GM10266 (cell line): Measurements from ENCODE around the gene TYMP.

ENCODE experiments used
- DNase-seq: peaks from one replicate; pipeline ENCODE4 v3.0.0; 2012; ENCODE audit errors: extremely low spot score
- TF ChIP-seq, protein P1 (sequence below): IDR thresholded peaks from 2 replicates; pipeline ENCODE4 v1.5.1; 2012; ENCODE audit warnings: mild to moderate bottlenecking, low read depth; ENCODE audit not compliant: control insufficient read depth, insufficient read depth; ENCODE audit errors: missing control alignments

Gene TYMP

DNA sequence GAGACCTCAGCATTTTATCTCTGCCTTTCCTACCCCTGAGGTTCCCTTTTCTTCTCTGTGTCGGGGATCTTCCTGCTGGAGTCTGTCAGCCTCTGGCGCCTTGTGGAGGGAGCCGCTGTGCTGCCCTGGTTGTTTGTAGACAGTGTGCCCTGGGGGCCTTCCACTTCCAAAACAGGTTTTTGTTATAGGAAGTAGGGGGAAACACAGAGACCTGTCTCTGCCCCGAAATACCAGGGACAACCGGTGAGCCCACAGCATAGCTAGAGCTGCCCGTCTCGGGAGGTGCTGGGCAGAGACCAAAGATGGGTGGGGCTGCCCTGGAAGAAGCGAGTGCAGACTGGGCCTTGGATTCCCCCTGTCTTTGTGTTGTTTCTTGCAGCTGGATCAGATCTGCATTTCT lies 13.7 kb downstream of the TYMP start:
- TF ChIP-seq, protein P1, sequence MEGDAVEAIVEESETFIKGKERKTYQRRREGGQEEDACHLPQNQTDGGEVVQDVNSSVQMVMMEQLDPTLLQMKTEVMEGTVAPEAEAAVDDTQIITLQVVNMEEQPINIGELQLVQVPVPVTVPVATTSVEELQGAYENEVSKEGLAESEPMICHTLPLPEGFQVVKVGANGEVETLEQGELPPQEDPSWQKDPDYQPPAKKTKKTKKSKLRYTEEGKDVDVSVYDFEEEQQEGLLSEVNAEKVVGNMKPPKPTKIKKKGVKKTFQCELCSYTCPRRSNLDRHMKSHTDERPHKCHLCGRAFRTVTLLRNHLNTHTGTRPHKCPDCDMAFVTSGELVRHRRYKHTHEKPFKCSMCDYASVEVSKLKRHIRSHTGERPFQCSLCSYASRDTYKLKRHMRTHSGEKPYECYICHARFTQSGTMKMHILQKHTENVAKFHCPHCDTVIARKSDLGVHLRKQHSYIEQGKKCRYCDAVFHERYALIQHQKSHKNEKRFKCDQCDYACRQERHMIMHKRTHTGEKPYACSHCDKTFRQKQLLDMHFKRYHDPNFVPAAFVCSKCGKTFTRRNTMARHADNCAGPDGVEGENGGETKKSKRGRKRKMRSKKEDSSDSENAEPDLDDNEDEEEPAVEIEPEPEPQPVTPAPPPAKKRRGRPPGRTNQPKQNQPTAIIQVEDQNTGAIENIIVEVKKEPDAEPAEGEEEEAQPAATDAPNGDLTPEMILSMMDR = no peak
- DNase-seq = no peak

DNA sequence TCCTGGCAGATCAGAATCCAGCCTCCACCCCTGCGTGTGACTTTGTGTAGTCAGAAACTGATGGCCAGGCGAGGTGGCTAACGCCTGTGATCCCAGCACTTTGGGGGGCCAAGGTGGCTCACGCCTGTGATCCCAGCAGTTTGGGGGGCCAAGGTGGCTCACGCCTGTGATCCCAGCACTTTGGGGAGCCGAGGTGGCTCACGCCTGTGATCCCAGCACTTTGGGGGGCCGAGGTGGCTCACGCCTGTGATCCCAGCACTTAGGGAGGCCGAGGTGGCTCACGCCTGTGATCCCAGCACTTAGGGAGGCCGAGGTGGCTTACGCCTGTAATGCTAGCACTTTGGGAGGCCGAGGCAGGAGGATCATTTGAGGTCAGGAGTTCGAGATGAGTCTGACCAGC lies 16.6 kb downstream of the TYMP start:
- DNase-seq = no peak
- TF ChIP-seq, protein P1 = no peak

DNA sequence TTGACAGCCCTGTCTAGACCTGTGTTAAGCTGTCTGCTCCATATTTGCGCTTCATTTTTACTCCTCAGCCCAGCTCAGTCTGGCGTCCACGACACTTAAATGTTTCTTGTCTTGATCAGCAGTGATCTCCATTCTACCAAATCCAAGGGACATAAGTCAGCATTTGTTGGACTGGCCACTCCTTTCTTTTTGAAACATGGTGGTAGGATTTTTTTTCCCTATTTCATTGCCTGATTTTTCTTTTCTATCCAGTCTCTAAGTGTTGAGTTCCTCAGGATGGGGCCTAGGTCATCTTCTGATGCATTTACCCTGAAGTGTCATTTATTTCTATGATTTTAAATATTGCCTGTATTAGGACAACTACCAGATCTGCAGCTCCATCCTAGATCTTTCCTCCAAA lies 20.9 kb downstream of the TYMP start:
- TF ChIP-seq, protein P1 = no peak
- DNase-seq = no peak

DNA sequence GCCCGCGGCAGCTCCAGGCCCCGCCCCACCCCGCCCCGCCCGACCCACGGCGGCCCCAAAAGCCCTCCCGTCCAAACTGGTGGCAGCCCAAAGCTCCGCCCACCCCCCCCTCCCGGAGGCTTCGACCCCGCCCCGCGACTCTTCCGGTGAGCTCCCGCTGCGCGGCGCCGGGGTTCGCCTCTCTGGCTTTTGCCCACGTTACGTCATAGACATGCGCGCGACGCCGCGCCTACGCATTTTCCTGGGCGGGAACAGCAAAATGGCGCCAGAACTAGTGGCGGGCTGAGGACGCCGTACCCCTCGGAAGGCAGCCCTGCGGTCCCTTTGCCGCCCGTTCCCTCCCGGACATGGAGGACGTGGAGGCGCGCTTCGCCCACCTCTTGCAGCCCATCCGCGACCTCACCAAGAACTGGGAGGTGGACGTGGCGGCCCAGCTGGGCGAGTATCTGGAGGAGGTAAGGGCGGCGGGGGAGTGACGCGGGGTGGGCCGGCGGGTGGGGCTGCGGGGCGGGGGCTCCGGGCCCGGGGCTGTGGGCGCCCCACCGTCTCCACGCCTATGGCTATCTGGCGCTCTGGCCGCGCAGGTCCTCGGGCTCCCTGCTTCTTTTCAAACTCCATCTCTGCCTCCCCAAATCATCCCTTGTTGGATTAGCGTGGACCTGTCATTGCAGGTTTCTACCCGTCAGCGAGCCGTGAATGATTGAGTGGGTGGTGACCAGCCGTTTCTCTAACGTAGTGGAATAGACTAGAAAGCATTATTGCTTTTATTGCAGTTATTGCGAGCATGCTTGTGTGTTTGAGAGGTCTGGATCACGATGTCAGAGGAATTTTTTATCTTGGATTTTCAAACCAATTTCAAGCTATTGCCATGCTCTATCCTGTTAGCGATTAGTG lies 21.6 kb downstream of the TYMP start, which contains the start of gene NCAPH2:
NCAPH2 (plus strand) TSS at position 234 of the 894 bp plus-strand sequence; CDS start at position 348, 114 bp downstream.
- TF ChIP-seq, protein P1 = no peak
- DNase-seq = peak; percentile 100

DNA sequence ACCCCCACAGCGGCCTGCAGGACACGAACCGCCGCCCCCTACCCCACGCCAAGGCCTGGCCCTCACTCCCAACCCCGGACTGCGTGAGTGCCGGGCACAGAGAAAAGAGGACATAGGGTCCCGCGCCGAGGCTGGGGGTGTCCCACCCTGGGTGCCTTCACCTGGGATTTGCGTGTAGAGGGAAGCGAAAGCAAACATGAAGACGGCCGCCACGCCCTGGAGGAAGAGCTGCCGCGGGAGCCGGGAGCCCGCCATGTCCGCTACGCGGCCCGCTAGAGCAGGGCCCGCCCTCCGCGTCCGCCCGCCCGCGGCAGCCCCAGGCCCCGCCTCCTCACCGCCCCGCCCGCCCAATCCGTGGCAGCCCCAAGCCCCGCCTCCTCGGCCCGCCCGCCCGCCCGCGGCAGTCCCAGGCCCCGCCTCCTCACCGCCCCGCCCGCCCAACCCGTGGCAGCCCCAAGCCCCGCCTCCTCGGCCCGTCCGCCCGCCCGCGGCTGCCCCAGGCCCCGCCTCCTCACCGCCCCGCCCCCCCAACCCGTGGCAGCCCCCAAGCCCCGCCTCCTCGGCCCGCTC lies 22.3 kb downstream of the TYMP start, which contains the start of gene LMF2:
LMF2 (minus strand) TSS at position 282 of the 570 bp plus-strand sequence; CDS start at position 255, 27 bp downstream.
- TF ChIP-seq, protein P1 = no peak
- peak; percentile 99 for DNase-seq

DNA sequence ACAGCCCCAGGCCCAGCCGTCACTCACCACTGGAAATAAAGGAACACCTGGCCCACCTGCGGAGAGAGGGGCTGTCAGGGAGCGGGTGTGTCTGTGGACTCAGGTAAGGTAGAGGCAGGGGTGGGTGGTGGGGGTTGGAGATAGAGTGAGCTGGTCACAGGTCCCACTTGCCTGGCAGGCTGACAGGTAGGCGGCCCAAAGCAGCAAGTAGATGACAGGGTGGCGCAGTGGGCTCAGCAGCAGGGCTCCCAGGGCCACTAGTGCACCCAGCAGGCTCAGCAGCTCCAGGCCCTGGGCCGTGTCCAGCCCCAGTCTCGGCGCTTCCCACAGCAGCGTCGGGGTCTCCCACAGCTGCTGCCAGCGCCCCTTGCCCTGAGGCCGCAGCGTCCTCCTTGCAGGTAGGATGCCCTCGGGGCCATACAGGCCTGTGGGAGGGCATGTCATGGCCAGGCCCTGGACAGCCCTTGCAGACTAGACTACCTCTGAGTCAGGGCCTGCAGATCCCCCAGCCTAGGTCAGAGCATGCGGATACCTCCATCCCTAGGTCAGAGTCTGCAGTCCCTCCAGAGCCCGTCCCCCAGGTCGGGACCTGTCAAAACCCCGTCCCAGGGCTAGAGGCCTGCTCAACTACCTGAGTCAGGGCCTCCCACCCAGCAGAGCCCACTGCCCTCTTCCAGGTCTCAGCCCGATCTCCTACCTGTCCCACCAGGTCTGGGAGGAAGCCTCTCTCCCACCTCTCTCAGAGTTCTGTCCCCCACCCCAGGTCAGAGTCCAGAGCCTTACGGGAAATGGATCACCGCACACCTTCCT lies 23.0 kb downstream of the TYMP start:
- TF ChIP-seq, protein P1 = no peak
- DNase-seq = peak; percentile 58
